ENCODE data around the gene ACER2.
"Not testable (repeated sequence)": the region's sequence is repeated elsewhere in the genome, so short reads cannot be mapped to it uniquely, and the experiment has no call there.

DNA sequence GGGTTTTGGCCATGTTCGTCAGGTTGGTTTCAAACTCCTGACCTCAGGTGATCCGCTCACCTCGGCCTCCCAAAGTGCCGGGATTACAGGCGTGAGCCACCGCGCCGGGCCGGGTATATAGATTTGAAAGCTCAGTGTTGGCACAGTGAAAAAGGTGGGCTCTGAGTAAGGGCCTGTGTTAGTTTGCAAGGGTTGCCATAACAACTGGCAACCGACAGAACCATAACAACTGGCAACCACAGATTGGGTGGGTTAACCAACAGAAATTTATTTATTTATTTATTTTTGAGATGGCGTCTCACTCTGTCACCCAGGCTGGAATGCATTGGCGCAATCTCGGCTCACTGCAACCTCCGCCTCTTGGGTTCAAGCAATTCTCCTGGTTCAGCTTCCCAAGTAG lies 23.6 kb upstream of the ACER2 start:
- TF ChIP-seq CTCF (IDR thresholded peaks at IDR 0.05); POLR2A (IDR thresholded peaks at IDR 0.05; ENCODE audit: low read depth): not testable (repeated sequence)

Measured in esophagus muscularis mucosa (tissue), 3 donors.